Stimulated activated memory B cell treated with anti-CD40 and anti-IgM and Interleukin-4, amounts not matched to agents 10 μg/mL and 1 μg/mL and 100 μg/mL, for 72 hours (primary cell): ENCODE data around the gene PYM1.
A peak's percentile ranks its signal among the peaks of the same experiment; 100 is the strongest.

Experiments
- ATAC-seq: fragments of 150-1000 bp; cut with Tn5 transposase; 2 replicates; pipeline ENCODE4 v1.10.0; 2021
- H3K27ac Mint-ChIP-seq: one replicate; pipeline ENCODE4 v1.8.0; 2022; ENCODE audit warnings: mild to moderate bottlenecking, mixed read lengths
- H3K27me3 Mint-ChIP-seq: one replicate; pipeline ENCODE4 v1.8.0; 2022; ENCODE audit warnings: mixed read lengths
- H3K36me3 Mint-ChIP-seq: one replicate; pipeline ENCODE4 v1.8.0; 2022; ENCODE audit warnings: mixed read lengths
- H3K4me1 Mint-ChIP-seq: one replicate; pipeline ENCODE4 v1.8.0; 2022; ENCODE audit warnings: mixed read lengths
- H3K4me3 Mint-ChIP-seq: one replicate; pipeline ENCODE4 v1.8.0; 2022; ENCODE audit warnings: mild to moderate bottlenecking, moderate library complexity, mixed read lengths
- H3K9me3 Mint-ChIP-seq: one replicate; pipeline ENCODE4 v1.8.0; 2022; ENCODE audit warnings: mixed read lengths

Gene PYM1

DNA sequence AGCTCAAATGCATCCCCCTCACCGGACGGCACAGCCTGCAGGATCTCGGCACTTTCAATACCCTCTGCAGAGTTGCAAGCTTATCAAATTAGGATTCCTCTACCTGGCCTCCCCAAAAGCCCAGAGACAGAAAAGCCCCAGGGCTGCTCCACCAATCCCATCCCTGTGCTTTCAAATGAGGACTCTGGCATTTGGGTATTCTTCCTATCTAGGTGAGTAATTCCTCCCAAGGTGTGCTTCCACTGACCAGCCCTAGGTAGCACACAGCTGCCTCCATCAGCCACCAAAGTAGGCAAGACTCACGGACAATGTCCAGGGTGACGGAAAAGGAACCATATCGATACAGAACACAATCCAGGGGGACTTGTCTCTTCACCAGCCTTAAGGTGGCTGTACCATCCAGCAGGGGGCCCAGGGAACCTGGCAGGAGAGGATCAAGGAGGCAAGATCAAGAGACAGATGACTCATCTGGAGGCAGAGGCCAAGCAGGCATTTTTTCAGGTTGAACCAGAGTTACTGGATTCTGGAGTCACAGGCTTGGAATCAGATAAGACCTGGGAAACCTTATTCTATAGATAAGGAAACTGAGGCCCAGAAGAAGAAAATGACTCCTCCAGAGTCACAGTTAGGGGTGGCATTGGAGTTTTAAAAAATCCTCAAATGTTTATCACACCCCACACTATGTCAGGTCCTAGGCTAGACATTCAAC lies 28.3 kb upstream of the PYM1 start:
- Mint-ChIP-seq H3K4me3 (no peak overlapping the region), H3K36me3 (peaks cover 31% of the 10 kb centered on the region), H3K9me3 (no peaks in the 10 kb centered on the region), H3K27me3 (no peaks in the 10 kb centered on the region), H3K27ac (peak overlapping the region; percentile 44), H3K4me1 (peaks cover 5% of the 10 kb centered on the region)
- ATAC-seq: peak; percentile 68

GRCh38 chr12:55955344-55955743 lies 27.6 kb upstream of the PYM1 start:
- Mint-ChIP-seq H3K4me1 (peaks cover 5% of the 10 kb centered on the region), H3K4me3 (no peak overlapping the region), H3K36me3 (peaks cover 31% of the 10 kb centered on the region), H3K27me3 (no peaks in the 10 kb centered on the region), H3K9me3 (no peaks in the 10 kb centered on the region), H3K27ac (peak overlapping the region; percentile 44)
- ATAC-seq: no peak

DNA sequence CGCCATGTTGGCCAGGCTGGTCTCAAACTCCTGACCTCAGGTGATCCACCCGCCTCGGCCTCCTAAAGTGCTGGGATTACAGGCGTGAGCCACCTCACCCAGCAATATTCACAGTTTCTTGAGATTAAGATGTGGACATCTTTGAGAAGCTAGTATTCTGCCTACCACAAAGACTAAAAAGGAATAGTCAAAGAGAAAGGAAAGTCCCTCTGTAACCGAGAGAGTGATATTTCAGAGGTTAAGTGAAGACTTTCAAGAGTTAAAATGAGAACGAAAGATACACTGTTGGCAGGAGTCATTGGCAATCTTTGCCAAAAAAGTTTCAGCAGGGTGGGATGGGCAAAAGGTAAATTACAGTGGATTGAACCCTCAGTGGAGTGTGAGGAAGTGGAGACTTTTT lies 18.9 kb upstream of the PYM1 start:
- ATAC-seq: no peak
- Mint-ChIP-seq H3K36me3 (peaks cover 65% of the 10 kb centered on the region), H3K4me3 (no peak overlapping the region), H3K4me1 (no peaks in the 10 kb centered on the region), H3K27me3 (no peaks in the 10 kb centered on the region), H3K27ac (peak overlapping the region; percentile 40), H3K9me3 (no peaks in the 10 kb centered on the region)

DNA sequence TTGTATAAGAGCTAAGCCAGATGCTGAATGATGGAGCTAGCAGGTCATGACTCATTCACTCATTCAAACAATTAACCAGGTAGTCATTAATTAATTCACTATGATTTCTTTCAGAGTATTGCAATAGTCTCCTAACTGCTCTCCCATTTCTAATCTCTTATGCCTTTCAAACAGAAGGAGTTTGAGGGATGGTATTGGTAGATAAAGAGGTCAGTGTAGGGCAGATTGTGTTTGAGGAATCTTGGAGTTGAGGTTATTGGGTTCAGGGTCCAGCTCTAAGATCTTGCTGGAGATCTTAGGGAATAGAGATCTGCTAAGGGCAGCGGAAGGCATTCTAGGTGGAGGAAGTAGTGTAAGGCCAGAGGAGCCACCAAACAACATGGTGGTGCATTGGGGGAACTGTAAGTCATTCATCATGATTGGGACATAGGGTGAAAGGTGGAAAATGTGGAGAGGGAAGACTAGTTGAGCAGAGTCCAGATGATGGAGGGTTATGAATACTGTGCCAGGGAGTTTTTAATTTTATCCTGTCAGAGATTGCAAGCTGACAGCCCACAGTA lies 15.0 kb upstream of the PYM1 start:
- ATAC-seq: no peak

DNA sequence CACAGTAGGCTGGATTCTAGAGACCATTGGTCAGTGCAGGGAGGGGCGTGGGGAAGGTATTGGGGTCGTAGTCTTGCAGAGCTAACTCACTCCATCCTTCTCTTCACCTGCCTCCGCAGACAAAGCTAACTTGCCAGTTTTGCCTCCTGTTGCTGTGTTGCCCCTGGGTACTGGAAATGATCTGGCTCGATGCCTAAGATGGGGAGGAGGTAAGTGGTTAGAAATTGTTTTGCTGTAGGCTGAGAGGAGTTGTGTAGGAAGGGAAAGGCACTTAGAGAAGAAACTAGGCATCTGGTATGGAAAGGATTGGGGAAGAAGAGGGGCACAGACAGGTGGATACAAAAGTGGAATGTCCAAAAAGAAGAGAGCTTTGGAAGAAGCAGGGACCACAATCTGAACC lies 14.4 kb upstream of the PYM1 start:
- Mint-ChIP-seq H3K4me3 (no peak overlapping the region), H3K36me3 (peaks cover 82% of the 10 kb centered on the region), H3K4me1 (peaks cover 18% of the 10 kb centered on the region), H3K27ac (no peak overlapping the region), H3K27me3 (no peaks in the 10 kb centered on the region), H3K9me3 (no peaks in the 10 kb centered on the region)
- no peak for ATAC-seq

More for the DNA sequence above, 15.0 kb upstream of the PYM1 start:
- Mint-ChIP-seq H3K4me1 (peaks cover 13% of the 10 kb centered on the region), H3K4me3 (no peak overlapping the region), H3K27me3 (no peaks in the 10 kb centered on the region), H3K27ac (no peak overlapping the region), H3K9me3 (no peaks in the 10 kb centered on the region), H3K36me3 (peaks cover 80% of the 10 kb centered on the region)

DNA sequence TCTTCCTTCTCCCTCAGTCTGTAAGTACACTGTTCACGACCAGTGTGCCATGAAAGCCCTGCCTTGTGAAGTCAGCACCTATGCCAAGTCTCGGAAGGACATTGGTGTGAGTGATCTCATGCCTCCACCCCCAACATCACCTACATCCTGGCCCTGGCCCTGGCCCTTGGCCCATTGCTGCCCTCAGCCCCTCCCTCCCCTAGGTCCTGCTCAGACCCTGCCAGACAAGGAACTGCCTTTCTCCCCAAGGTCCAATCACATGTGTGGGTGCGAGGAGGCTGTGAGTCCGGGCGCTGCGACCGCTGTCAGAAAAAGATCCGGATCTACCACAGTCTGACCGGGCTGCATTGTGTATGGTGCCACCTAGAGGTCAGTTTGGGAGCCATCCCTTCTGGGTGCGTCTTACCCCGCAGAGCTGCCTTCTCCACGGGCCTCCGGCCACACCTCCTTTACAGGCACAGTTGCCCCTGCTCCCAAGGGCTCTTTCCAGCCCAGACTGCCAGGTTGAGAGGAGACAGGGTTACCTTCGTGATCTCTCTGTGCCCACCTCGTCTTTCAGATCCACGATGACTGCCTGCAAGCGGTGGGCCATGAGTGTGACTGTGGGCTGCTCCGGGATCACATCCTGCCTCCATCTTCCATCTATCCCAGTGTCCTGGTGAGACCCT lies 12.5 kb upstream of the PYM1 start:
- Mint-ChIP-seq H3K27ac (peak overlapping the region; percentile 35), H3K4me3 (no peak overlapping the region), H3K36me3 (peaks cover 76% of the 10 kb centered on the region), H3K27me3 (no peaks in the 10 kb centered on the region), H3K9me3 (no peaks in the 10 kb centered on the region), H3K4me1 (peaks cover 29% of the 10 kb centered on the region)
- peak; percentile 97 for ATAC-seq

DNA sequence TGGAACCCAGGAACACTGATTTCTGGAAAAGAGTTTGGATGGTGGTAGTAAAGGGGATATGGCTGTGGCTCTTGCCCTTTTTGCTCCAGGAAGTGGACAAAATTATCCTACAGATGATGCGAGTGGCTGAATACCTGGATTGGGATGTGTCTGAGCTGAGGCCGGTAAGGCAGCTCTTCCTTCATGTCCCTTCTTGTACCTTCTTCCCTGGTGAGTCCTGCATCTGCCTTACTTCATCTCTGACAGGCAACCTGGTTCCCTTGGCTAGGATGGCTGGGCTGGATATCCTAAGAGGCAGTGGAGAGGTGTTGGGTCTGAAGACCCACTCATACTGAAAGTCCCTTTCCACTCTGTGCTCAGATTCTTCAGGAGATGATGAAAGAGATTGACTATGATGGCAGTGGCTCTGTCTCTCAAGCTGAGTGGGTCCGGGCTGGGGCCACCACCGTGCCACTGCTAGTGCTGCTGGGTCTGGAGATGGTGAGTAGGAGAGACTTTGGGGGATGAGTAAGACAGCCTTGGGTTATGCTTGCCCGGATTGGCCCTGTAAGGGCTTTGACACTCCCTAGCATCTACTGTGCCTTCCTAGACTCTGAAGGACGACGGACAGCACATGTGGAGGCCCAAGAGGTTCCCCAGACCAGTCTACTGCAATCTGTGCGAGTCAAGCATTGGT lies 11.3 kb upstream of the PYM1 start:
- Mint-ChIP-seq H3K27ac (peak overlapping the region; percentile 33), H3K36me3 (peaks cover 64% of the 10 kb centered on the region)
- no peak for ATAC-seq

GRCh38 chr12:55937981-55938380 lies 10.3 kb upstream of the PYM1 start:
- H3K27ac Mint-ChIP-seq: peak overlapping the region; percentile 33
- ATAC-seq: no peak
- H3K4me3 Mint-ChIP-seq: no peak overlapping the region
- no peaks in the 10 kb centered on the region for H3K27me3 Mint-ChIP-seq
- no peaks in the 10 kb centered on the region for H3K9me3 Mint-ChIP-seq
- peaks cover 45% of the 10 kb centered on the region for H3K4me1 Mint-ChIP-seq
- peaks cover 56% of the 10 kb centered on the region for H3K36me3 Mint-ChIP-seq

More for the DNA sequence above, 11.3 kb upstream of the PYM1 start:
- Mint-ChIP-seq H3K27me3 (no peaks in the 10 kb centered on the region), H3K9me3 (no peaks in the 10 kb centered on the region), H3K4me3 (no peak overlapping the region), H3K4me1 (peaks cover 41% of the 10 kb centered on the region)

- no peaks in the 10 kb centered on the region for H3K27me3 Mint-ChIP-seq
- no peak for ATAC-seq
- H3K4me3 Mint-ChIP-seq: no peak overlapping the region
- H3K9me3 Mint-ChIP-seq: no peaks in the 10 kb centered on the region
- peaks cover 58% of the 10 kb centered on the region for H3K4me1 Mint-ChIP-seq
- no peak overlapping the region for H3K27ac Mint-ChIP-seq
- peaks cover 49% of the 10 kb centered on the region for H3K36me3 Mint-ChIP-seq
Observed at GRCh38 chr12:55935738-55936151, 8.1 kb upstream of the PYM1 start.

GRCh38 chr12:55934773-55935172 lies 7.1 kb upstream of the PYM1 start:
- peaks cover 58% of the 10 kb centered on the region for H3K4me1 Mint-ChIP-seq
- H3K27ac Mint-ChIP-seq: peak overlapping the region; percentile 68
- H3K27me3 Mint-ChIP-seq: no peaks in the 10 kb centered on the region
- H3K36me3 Mint-ChIP-seq: peaks cover 40% of the 10 kb centered on the region
- ATAC-seq: no peak
- no peaks in the 10 kb centered on the region for H3K9me3 Mint-ChIP-seq
- no peak overlapping the region for H3K4me3 Mint-ChIP-seq

DNA sequence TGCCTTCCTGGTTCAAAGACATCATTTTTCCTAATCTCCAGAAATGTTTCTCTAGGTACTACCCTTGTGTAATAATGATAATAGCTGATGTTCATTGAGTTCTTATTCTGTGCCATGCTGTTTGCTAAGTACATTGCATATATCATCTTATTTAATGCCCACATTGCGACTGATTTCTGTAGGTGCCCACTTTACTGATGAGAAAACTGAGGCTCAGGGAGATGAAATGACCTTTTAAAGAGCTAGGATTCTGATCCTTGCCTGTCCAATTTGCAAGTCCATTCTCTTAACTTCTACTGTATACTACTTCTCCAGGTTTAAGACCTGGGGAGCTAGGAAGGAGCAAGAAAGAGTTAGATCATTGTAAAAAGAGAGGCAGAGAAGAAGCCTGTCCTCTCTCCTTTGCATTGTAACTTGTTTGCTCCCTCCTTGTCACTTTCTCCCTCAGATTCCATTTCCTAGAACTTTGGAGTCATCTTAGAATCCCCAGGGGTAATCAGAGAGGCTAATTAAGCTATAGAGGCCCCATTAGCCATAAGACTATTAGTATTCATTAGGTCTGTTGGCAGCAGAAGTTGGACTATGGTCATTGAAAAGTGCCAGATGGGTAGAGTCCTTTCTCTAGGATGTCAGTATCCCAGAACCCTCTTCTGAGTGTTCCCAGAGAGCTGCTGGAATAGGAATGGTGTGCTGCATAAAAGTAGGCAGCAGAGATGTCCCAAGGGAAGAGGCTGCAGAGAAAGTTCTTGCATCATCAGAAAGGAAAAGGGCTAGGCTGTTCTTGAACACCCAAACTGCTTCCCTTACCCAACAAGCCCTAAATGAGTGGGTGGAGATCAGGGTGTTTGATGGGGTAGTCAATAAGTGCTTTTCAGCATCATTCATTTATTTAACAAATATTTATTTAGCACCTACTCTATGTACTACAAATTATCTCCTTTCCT lies 6.4 kb upstream of the PYM1 start:
- Mint-ChIP-seq H3K36me3 (peaks cover 37% of the 10 kb centered on the region), H3K27me3 (no peaks in the 10 kb centered on the region), H3K4me1 (peaks cover 63% of the 10 kb centered on the region), H3K9me3 (no peaks in the 10 kb centered on the region), H3K4me3 (no peak overlapping the region), H3K27ac (peak overlapping the region; percentile 68)
- no peak for ATAC-seq

DNA sequence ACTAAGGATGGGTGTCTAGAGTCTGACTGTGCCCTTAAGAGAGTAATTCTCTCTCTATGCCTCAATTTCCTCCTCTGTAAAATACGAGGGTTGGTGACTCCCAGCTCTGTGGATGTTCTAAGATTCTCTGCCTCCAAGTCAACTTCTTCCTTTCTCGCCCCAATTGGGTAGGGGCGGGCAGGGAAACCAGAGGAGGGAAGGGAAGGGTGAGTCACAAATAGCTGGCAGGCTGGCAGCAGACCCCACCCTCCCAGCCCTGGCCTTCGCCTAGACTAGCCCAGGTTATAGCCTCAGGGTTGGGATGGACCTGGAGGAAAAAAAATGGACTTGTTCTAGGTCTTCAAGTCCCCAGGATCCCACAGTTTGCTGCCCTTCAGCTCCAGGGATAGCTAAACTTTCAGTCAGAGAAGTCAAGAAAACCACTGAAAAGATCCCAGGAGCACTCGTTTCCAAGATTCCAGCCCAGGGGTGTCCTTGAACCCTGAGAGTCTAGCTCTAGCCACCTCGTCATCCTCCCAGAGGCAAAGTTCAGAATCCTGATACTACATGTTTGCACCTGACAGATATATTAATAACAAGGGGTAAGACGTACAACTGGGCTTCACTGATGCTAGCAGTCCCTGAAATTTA lies 5.6 kb upstream of the PYM1 start:
- Mint-ChIP-seq H3K36me3 (peaks cover 30% of the 10 kb centered on the region), H3K27me3 (no peaks in the 10 kb centered on the region), H3K27ac (peak overlapping the region; percentile 95), H3K4me3 (peak overlapping the region; percentile 95), H3K9me3 (no peaks in the 10 kb centered on the region), H3K4me1 (peaks cover 65% of the 10 kb centered on the region)
- ATAC-seq: no peak

DNA sequence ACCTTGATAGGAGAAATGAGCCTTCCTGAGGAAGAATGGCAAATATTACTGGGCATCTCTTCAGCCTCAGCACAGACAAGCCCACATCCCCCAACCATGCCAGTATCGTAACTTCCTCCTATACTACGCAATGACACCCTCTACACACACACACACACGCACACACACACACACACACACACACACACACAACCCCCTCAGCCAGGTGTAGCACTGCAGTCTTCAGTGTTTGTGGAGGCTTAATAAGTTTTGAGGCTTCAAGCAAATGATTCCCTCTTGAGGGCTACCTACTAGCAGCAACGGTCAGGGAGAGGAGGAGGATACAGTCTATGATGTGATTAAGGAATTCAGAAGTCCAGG lies 4.8 kb upstream of the PYM1 start:
- Mint-ChIP-seq H3K4me3 (peak overlapping the region; percentile 95), H3K27me3 (no peaks in the 10 kb centered on the region), H3K36me3 (peaks cover 24% of the 10 kb centered on the region), H3K27ac (peak overlapping the region; percentile 95), H3K9me3 (no peaks in the 10 kb centered on the region), H3K4me1 (peaks cover 64% of the 10 kb centered on the region)
- peak; percentile 57 for ATAC-seq

DNA sequence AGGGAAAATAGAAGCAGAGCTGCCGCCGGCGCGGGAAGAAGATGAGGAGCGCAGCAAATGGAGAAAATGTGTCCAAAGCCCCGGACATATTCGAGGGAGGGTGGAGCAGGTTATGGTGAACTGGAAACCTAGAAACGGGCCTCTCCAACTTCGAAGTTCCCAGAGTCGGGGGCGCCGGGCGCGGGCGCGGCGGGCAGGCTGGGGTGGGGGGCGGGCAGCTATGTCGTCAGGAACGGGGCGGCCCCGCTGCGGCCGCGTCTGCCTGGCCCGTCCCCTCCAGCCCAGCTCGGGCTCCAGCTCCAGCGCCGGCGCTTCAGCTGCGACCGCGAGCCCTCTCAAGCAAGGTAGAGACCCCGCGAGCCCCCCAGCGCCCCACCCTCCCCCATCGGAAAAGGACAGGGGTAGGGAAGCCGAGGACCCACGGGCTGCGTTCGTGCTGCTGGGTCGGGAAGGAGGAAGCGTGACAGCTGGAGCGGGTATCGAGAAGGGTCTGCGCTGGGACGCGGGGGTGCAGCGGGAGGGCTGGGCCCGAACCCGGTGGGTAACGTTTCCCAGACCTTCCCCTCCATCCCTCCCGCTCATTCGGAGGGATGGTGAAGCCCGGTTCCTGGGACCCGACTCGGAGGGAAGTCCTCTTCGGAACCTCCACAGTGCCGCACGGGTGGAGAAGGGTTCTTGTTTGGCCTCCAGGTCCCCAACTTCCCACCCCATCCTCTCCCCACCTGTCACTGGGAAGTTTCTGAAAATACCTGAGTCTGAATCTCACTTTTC lies 4.3 kb upstream of the PYM1 start:
- Mint-ChIP-seq H3K36me3 (peaks cover 19% of the 10 kb centered on the region), H3K4me3 (peak overlapping the region; percentile 95), H3K27ac (peak overlapping the region; percentile 95), H3K9me3 (no peaks in the 10 kb centered on the region), H3K4me1 (peaks cover 60% of the 10 kb centered on the region), H3K27me3 (no peaks in the 10 kb centered on the region)
- no peak for ATAC-seq
